CD14-positive monocyte (primary cell): ENCODE measurements around the gene USPL1. TPM values are rescaled to one million over a fixed set of nuclear protein-coding genes. Genes with fewer than 3 reads are reported as not detected.

Experiments
- DNase-seq, 3 donors: peaks; one replicate each; pipeline ENCODE4 v3.0.0-alpha.2; 2011 to 2022
- H2AFZ ChIP-seq: 2 replicates; pipeline ENCODE4 v1.6.0; 2012; ENCODE audit warnings: mild to moderate bottlenecking, low read depth, low read length, inconsistent platforms; ENCODE audit not compliant: insufficient read depth, poor library complexity, severe bottlenecking
- H3K27ac ChIP-seq, 2 donors: 1 replicate in 1 of 2; 2 replicates in 1 of 2; pipeline ENCODE4 v1.5.1; 2012 to 2013; ENCODE audit warnings: low read length in 2 of 2, control low read depth in 1 of 2, inconsistent platforms in 1 of 2, low read depth in 1 of 2, mild to moderate bottlenecking in 1 of 2
- H3K27me3 ChIP-seq, 2 donors: one replicate each; pipeline versions ENCODE4 v1.6.0 to v1.6.1; 2011 to 2013; ENCODE audit warnings: low read length in 2 of 2; ENCODE audit not compliant: control insufficient read depth in 2 of 2, insufficient read depth in 2 of 2
- H3K36me3 ChIP-seq, 2 donors: replicated peaks in 1 of 2; 1 replicate in 1 of 2; 2 replicates in 1 of 2; pipeline versions ENCODE4 v1.5.1 to v1.6.1; 2012 to 2013; ENCODE audit warnings: low read length in 2 of 2, control low read depth in 1 of 2, inconsistent platforms in 1 of 2, mild to moderate bottlenecking in 1 of 2; ENCODE audit not compliant: insufficient read depth in 2 of 2, control insufficient read depth in 1 of 2
- H3K4me1 ChIP-seq, 2 donors: 1 replicate in 1 of 2; 2 replicates in 1 of 2; pipeline versions ENCODE4 v1.5.1 to v1.6.1; 2012 to 2013; ENCODE audit warnings: low read length in 2 of 2, control low read depth in 1 of 2, inconsistent platforms in 1 of 2, mild to moderate bottlenecking in 1 of 2, moderate library complexity in 1 of 2; ENCODE audit not compliant: insufficient read depth in 2 of 2, control insufficient read depth in 1 of 2
- H3K4me2 ChIP-seq: replicated peaks from 2 replicates; pipeline ENCODE3; 2012; ENCODE audit warnings: low read length, moderate library complexity, mild to moderate bottlenecking; ENCODE audit not compliant: poor library complexity, severe bottlenecking; ENCODE audit errors: extremely low read depth
- H3K4me3 ChIP-seq, 3 experiments: fragments of 200-600 bp in 1 of 3; sonication (generic) in 1 of 3; replicated peaks in 1 of 3; 1 replicate in 2 of 3; 2 replicates in 1 of 3; pipeline ENCODE4 v1.5.1; 2011 to 2013; ENCODE audit warnings: low read length in 3 of 3, mild to moderate bottlenecking in 3 of 3, control low read depth in 2 of 3, low read depth in 2 of 3, inconsistent platforms in 1 of 3, moderate library complexity in 1 of 3
- H3K79me2 ChIP-seq: 2 replicates; pipeline ENCODE4 v1.6.0; 2012; ENCODE audit warnings: mild to moderate bottlenecking, control low read depth, inconsistent platforms, low read length, moderate library complexity; ENCODE audit not compliant: insufficient read depth
- H3K9ac ChIP-seq: 2 replicates; pipeline ENCODE4 v1.6.0; 2017; ENCODE audit warnings: low read length, mild to moderate bottlenecking; ENCODE audit not compliant: insufficient read depth, poor library complexity, severe bottlenecking
- H3K9me3 ChIP-seq, 2 donors: replicated peaks in 1 of 2; 1 replicate in 1 of 2; 2 replicates in 1 of 2; pipeline versions ENCODE4 v1.5.1 to v1.6.1; 2012 to 2013; ENCODE audit warnings: low read length in 2 of 2, control low read depth in 1 of 2; ENCODE audit not compliant: control insufficient read depth in 1 of 2, insufficient read depth in 1 of 2
- H4K20me1 ChIP-seq: 2 replicates; pipeline ENCODE4 v1.6.0; 2012; ENCODE audit warnings: mild to moderate bottlenecking, low read length, control low read depth, moderate library complexity; ENCODE audit not compliant: insufficient read depth
- H3K27ac Mint-ChIP-seq, 7 donors: one replicate each; pipeline ENCODE4 v1.8.0; 2020; ENCODE audit warnings: mild to moderate bottlenecking in 7 of 7, mixed read lengths in 7 of 7, moderate library complexity in 6 of 7, inconsistent platforms in 2 of 7
- H3K27me3 Mint-ChIP-seq, 3 donors: one replicate each; pipeline ENCODE4 v1.8.0; 2021 to 2022; ENCODE audit warnings: low read depth in 3 of 3, mild to moderate bottlenecking in 3 of 3, mixed read lengths in 3 of 3, moderate library complexity in 3 of 3, inconsistent platforms in 1 of 3
- H3K36me3 Mint-ChIP-seq, 2 donors: one replicate each; pipeline ENCODE4 v1.8.0; 2020; ENCODE audit warnings: mixed read lengths in 2 of 2, inconsistent platforms in 1 of 2, mild to moderate bottlenecking in 1 of 2
- H3K4me1 Mint-ChIP-seq: one replicate; pipeline ENCODE4 v1.8.0; 2020; ENCODE audit warnings: mild to moderate bottlenecking, mixed read lengths
- H3K4me3 Mint-ChIP-seq, 2 donors: one replicate each; pipeline ENCODE4 v1.8.0; 2020; ENCODE audit warnings: mild to moderate bottlenecking in 2 of 2, mixed read lengths in 2 of 2, moderate library complexity in 1 of 2
- H3K9me3 Mint-ChIP-seq, 7 donors: one replicate each; pipeline ENCODE4 v1.8.0; 2020 to 2022; ENCODE audit warnings: mixed read lengths in 7 of 7, mild to moderate bottlenecking in 6 of 7, moderate library complexity in 6 of 7, inconsistent platforms in 2 of 7
- WGBS: methylation state at CpG from one replicate; pipeline ENCODE4 v1.1.5; 2013; ENCODE audit warnings: missing lambda C conversion rate; ENCODE audit not compliant: insufficient coverage; 5-methylcytosine and 5-hydroxymethylcytosine counted together
- intact Hi-C, 2 donors: fragments of 100-400 bp; cut with micrococcal nuclease; formaldehyde crosslinking; loops; one replicate each; pipeline versions ENCODE4 v1.15.0 to v1.15.1; 2023
- polyA plus RNA-seq, 3 donors: library from polyadenylated mRNA; depleted of rRNA in 1 of 3; unstranded in 2 of 3; stranded (reverse) in 1 of 3; fragments of 300-500 nt in 2 of 3; fragments of >200 nt in 1 of 3; fragmentation: Illumina TruSeq in 2 of 3; gene quantifications; 1 replicate in 2 of 3; 2 replicates in 1 of 3; pipeline ENCODE4 v1.2.3, GENCODE V29; 2012 to 2021
- TF ChIP-seq, protein P1 (sequence below): fragments of 200-600 bp; IDR thresholded peaks from one replicate; pipeline ENCODE4 v1.8.0; 2022; ENCODE audit warnings: antibody characterized with exemption, mild to moderate bottlenecking

Gene USPL1
- polyA plus RNA-seq, 3 donors, result 3.9 to 20.5 (median 5.5) TPM

GRCh38 chr13:30610311-30610710, 7.4 kb upstream of the USPL1 start:
- peak overlapping the region in 1 of 7 donors; percentile 23 for H3K27ac Mint-ChIP-seq
- Histone ChIP-seq H3K27ac (no peak overlapping the region), H3K79me2 (peaks cover 13% of the 10 kb centered on the region), H3K36me3 (no peaks in the 10 kb centered on the region), H3K4me2 (no peak overlapping the region), H3K4me3 (no peak overlapping the region), H2AFZ (no peak overlapping the region), H3K27me3 (no peaks in the 10 kb centered on the region), H3K4me1 (peaks cover 2 to 4% of the 10 kb centered on the region in 2 donors), H3K9me3 (peaks cover 2 to 6% of the 10 kb centered on the region in 2 donors), H3K9ac (no peak overlapping the region), H4K20me1 (no peaks in the 10 kb centered on the region)
- TF ChIP-seq, protein P1, sequence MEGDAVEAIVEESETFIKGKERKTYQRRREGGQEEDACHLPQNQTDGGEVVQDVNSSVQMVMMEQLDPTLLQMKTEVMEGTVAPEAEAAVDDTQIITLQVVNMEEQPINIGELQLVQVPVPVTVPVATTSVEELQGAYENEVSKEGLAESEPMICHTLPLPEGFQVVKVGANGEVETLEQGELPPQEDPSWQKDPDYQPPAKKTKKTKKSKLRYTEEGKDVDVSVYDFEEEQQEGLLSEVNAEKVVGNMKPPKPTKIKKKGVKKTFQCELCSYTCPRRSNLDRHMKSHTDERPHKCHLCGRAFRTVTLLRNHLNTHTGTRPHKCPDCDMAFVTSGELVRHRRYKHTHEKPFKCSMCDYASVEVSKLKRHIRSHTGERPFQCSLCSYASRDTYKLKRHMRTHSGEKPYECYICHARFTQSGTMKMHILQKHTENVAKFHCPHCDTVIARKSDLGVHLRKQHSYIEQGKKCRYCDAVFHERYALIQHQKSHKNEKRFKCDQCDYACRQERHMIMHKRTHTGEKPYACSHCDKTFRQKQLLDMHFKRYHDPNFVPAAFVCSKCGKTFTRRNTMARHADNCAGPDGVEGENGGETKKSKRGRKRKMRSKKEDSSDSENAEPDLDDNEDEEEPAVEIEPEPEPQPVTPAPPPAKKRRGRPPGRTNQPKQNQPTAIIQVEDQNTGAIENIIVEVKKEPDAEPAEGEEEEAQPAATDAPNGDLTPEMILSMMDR, result no peak
- H3K4me1 Mint-ChIP-seq, result peaks cover 10% of the 10 kb centered on the region
- no peak for DNase-seq
- peaks cover 0 to 7% (median 0%) of the 10 kb centered on the region in 3 donors for H3K27me3 Mint-ChIP-seq
- peaks cover 6 to 11% (median 7%) of the 10 kb centered on the region in 7 donors for H3K9me3 Mint-ChIP-seq
- intact Hi-C loops, result loop anchor here in 1 of 2 donors (10.0 kb wide), 1 partner anchor 766 kb away; no protein-coding TSS in a partner anchor
- H3K36me3 Mint-ChIP-seq, result peaks cover 5 to 8% of the 10 kb centered on the region in 2 donors
- H3K4me3 Mint-ChIP-seq, result no peak overlapping the region

- Mint-ChIP-seq H3K27me3 (peaks cover 0 to 2% (median 0%) of the 10 kb centered on the region in 3 donors), H3K4me1 (peaks cover 6% of the 10 kb centered on the region), H3K4me3 (no peak overlapping the region), H3K27ac (no peak overlapping the region), H3K9me3 (no peaks in the 10 kb centered on the region), H3K36me3 (peaks cover 0 to 4% of the 10 kb centered on the region in 2 donors)
- peaks cover 6% of the 10 kb centered on the region for H4K20me1 ChIP-seq
- peak overlapping the region; percentile 46 to 100 for H3K27ac ChIP-seq
- H2AFZ ChIP-seq, result peak overlapping the region; percentile 71
- H3K4me2 ChIP-seq, result peak overlapping the region; percentile 97
- peaks cover 47% of the 10 kb centered on the region for H3K79me2 ChIP-seq
- no peaks in the 10 kb centered on the region for H3K9me3 ChIP-seq
- no peaks in the 10 kb centered on the region for H3K36me3 ChIP-seq
- no peak for DNase-seq
- WGBS, result no CpG with 5 or more reads among the region's 4 CpGs
- peaks cover 28 to 34% of the 10 kb centered on the region in 2 donors for H3K4me1 ChIP-seq
- peak overlapping the region; percentile 96 for H3K9ac ChIP-seq
- no peaks in the 10 kb centered on the region for H3K27me3 ChIP-seq
- TF ChIP-seq, protein P1, result no peak
- peak overlapping the region; percentile 83 to 100 (median 95) for H3K4me3 ChIP-seq
- intact Hi-C loops, result loop anchor here (5.0 to 10.0 kb wide), 6 partner anchors 38 to 771 kb away; partner anchors contain the start of genes ALOX5AP (in 1 of the 2) and HMGB1 (in 1 of the 2)
Observed at GRCh38 chr13:30615481-30615865, 2.2 kb upstream of the USPL1 start.
